Measurements from ENCODE around the gene SIK2. TPM values are rescaled to one million over a fixed set of nuclear protein-coding genes. Genes with fewer than 3 reads are reported as not detected.

Gene SIK2
- total RNA-seq, 1 experiment from 2014 or later = 9.0 TPM

GRCh38 chr11:111718436-111718835, 116.2 kb downstream of the SIK2 start:
- Histone ChIP-seq H3K79me2 (ENCODE audit: low read length) (no peaks in the 10 kb centered on the region), H3K27me3 (ENCODE audit: low read length) (no peaks in the 10 kb centered on the region), H2AFZ (ENCODE audit: low read length) (peak overlapping the region; percentile 8; the same call in 1 of the 2 replicates), H3K4me2 (ENCODE audit: low read length) (peak overlapping the region; percentile 72), H3K9me2 (replicated peaks; ENCODE audit: low read length) (no peaks in the 10 kb centered on the region), H3K4me1 (ENCODE audit: insufficient read depth, low read length) (peaks cover 21% of the 10 kb centered on the region), H3K9ac (ENCODE audit: low read length) (peak overlapping the region; percentile 46), H3K9me3 (ENCODE audit: low read length) (no peaks in the 10 kb centered on the region), H3K4me3 (ENCODE audit: low read length) (peak overlapping the region; percentile 20), H4K20me1 (ENCODE audit: low read length) (no peaks in the 10 kb centered on the region), H3K36me3 (ENCODE audit: low read depth, low read length) (peaks cover 24% of the 10 kb centered on the region), H3K27ac (ENCODE audit: low read length) (peak overlapping the region; percentile 81), H3F3A (ENCODE audit: low read length, unreplicated experiment) (peaks cover 11% of the 10 kb centered on the region)
- DNase-seq (peak; percentile 98), ATAC-seq (peak; percentile 96)
- POLR2A ChIA-PET (ENCODE audit: unreplicated experiment) = interaction anchor here (0.5 to 0.6 kb wide), 3 partner anchors 11 to 114 kb away, joined by 3 to 5 read pairs (median 4); partner anchors contain the start of gene PPP2R1B
- intact Hi-C loops (cut with micrococcal nuclease) = loop anchor here (1.0 kb wide), 5 partner anchors 13 to 114 kb away; partner anchors contain the start of gene PPP2R1B
- no TSS peak for BruUV-seq (replicated peaks)
- CTCF ChIA-PET = interaction anchor here (0.6 to 1.2 kb wide), 3 partner anchors 16 to 163 kb away, joined by 3 to 4 read pairs (median 3); no protein-coding TSS in a partner anchor
- TF ChIP-seq CTCF (conservative IDR thresholded peaks at IDR 0.05; ENCODE audit: low read depth, low read length) = no peak; the same call in 1 of the 2 replicates
- no peak for TF ChIP-seq EZH2 (IDR thresholded peaks at IDR 0.05; ENCODE audit: low read length, unreplicated experiment)
- no peak for TF ChIP-seq EZH2phosphoT487 (IDR thresholded peaks at IDR 0.05; ENCODE audit: borderline replicate concordance, low read length)

DNA sequence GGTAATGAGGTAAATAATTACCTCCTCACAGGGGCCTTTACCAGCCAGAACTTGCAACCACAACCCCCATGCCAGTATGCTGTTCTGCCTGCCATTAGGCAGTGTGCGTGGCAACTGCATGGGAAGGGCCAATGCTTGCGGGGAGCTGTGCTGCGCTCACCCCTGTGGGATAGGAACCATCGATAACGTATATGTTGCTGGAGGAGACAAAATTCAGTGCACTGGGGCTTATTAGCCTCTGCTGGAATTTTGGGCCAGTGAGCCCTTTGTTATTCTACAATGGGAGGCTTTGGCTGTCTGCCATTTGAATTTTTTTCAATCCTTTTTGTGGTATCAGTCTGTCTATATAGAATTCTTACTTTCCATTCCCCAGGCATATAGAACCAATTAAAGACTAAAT, 116.6 kb downstream of the SIK2 start:
- Histone ChIP-seq H3F3A (ENCODE audit: low read length, unreplicated experiment) (peaks cover 11% of the 10 kb centered on the region), H3K9ac (ENCODE audit: low read length) (peak overlapping the region; percentile 46), H3K79me2 (ENCODE audit: low read length) (no peaks in the 10 kb centered on the region), H3K36me3 (ENCODE audit: low read depth, low read length) (peaks cover 25% of the 10 kb centered on the region), H3K9me3 (ENCODE audit: low read length) (no peaks in the 10 kb centered on the region), H3K4me2 (ENCODE audit: low read length) (peak overlapping the region; percentile 72), H3K9me2 (replicated peaks; ENCODE audit: low read length) (no peaks in the 10 kb centered on the region), H4K20me1 (ENCODE audit: low read length) (no peaks in the 10 kb centered on the region), H3K4me1 (ENCODE audit: insufficient read depth, low read length) (peaks cover 21% of the 10 kb centered on the region), H3K27ac (ENCODE audit: low read length) (peak overlapping the region; percentile 81), H3K4me3 (ENCODE audit: low read length) (peak overlapping the region; percentile 20), H3K27me3 (ENCODE audit: low read length) (no peaks in the 10 kb centered on the region), H2AFZ (ENCODE audit: low read length) (peak overlapping the region; percentile 8; the same call in 1 of the 2 replicates)
- DNase-seq = no peak
- no TSS peak for BruUV-seq (replicated peaks)
- ATAC-seq = 0 out of 2 replicates have a peak, but pooled peaks have one; percentile 2
- ChIA-PET CTCF (interaction anchor here (0.5 to 1.0 kb wide), 2 partner anchors 16 to 21 kb away, joined by 3 to 4 read pairs; no protein-coding TSS in a partner anchor), POLR2A (ENCODE audit: unreplicated experiment) (interaction anchor here (0.6 kb wide), 2 partner anchors 11 to 47 kb away, joined by 4 to 5 read pairs; partner anchors contain the start of gene PPP2R1B)
- TF ChIP-seq EZH2phosphoT487 (IDR thresholded peaks at IDR 0.05; ENCODE audit: borderline replicate concordance, low read length) (no peak), EZH2 (IDR thresholded peaks at IDR 0.05; ENCODE audit: low read length, unreplicated experiment) (no peak), CTCF (conservative IDR thresholded peaks at IDR 0.05; ENCODE audit: low read depth, low read length) (no peak)
- intact Hi-C loops (cut with micrococcal nuclease) = loop anchor here (1.0 kb wide), 5 partner anchors 12 to 115 kb away; partner anchors contain the start of gene PPP2R1B

- peaks cover 31% of the 10 kb centered on the region for H3K36me3 ChIP-seq (ENCODE audit: low read depth, low read length)
- H3K9me3 ChIP-seq (ENCODE audit: low read length) = no peaks in the 10 kb centered on the region
- DNase-seq (peak; percentile 37), ATAC-seq (0 out of 2 replicates have a peak, but pooled peaks have one; percentile 6)
- peaks cover 11% of the 10 kb centered on the region for H3F3A ChIP-seq (ENCODE audit: low read length, unreplicated experiment)
- H3K9ac ChIP-seq (ENCODE audit: low read length) = no peak overlapping the region
- no peak for TF ChIP-seq EZH2phosphoT487 (IDR thresholded peaks at IDR 0.05; ENCODE audit: borderline replicate concordance, low read length)
- TF ChIP-seq EZH2 (IDR thresholded peaks at IDR 0.05; ENCODE audit: low read length, unreplicated experiment) = no peak
- no peak for TF ChIP-seq CTCF (conservative IDR thresholded peaks at IDR 0.05; ENCODE audit: low read depth, low read length)
- H3K27ac ChIP-seq (ENCODE audit: low read length) = peak overlapping the region; percentile 81
- no peaks in the 10 kb centered on the region for H3K9me2 ChIP-seq (replicated peaks; ENCODE audit: low read length)
- no peaks in the 10 kb centered on the region for H3K27me3 ChIP-seq (ENCODE audit: low read length)
- no peaks in the 10 kb centered on the region for H4K20me1 ChIP-seq (ENCODE audit: low read length)
- no peak overlapping the region for H3K4me3 ChIP-seq (ENCODE audit: low read length)
- peak overlapping the region; percentile 72; the same call in 1 of the 2 replicates for H3K4me2 ChIP-seq (ENCODE audit: low read length)
- H3K4me1 ChIP-seq (ENCODE audit: insufficient read depth, low read length) = peaks cover 21% of the 10 kb centered on the region
- BruUV-seq (replicated peaks) = no TSS peak
- intact Hi-C loops (cut with micrococcal nuclease) = no loop called here
- H3K79me2 ChIP-seq (ENCODE audit: low read length) = no peaks in the 10 kb centered on the region
- ChIA-PET CTCF (interaction anchor here (0.5 kb wide), 1 partner anchor 22 kb away, joined by 3 read pairs; no protein-coding TSS in a partner anchor), POLR2A (ENCODE audit: unreplicated experiment) (no interaction called here)
- no peak overlapping the region for H2AFZ ChIP-seq (ENCODE audit: low read length)
These were observed 117.1 kb downstream of the SIK2 start for GRCh38 chr11:111719379-111719778.

All from PC-3 (cell line).